HTERT RPE-1 (cell line): ENCODE results near the gene EGFR.

Source experiments
- in situ Hi-C: fragments of 300-500 bp; cut with MboI; formaldehyde crosslinking; loops from 4 replicates; pipeline ENCODE4 v1.14.3; 2020; ENCODE audit warnings: low sequenced_read_pairs

The EGFR gene

DNA sequence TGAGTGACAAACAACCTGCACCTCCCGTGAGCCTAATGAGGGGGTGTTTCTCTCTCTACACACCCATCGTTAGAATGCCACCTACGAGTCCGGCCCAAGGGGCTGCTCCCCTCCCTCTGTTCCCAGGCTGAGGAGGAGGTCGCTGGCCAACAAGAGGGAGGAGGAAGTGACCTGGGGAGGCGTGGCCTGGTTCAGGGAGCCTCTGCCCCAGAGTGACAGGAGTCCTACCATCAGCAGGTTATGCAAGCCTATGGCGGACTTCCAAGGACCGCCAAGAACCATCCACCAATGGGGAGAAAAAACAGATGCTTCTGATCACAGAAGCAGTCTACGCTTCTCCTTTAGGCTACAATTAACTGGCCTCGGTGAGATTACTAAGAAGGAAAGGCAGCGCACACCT, 12.3 kb upstream of the EGFR start:
- in situ Hi-C loops = no loop called here

DNA sequence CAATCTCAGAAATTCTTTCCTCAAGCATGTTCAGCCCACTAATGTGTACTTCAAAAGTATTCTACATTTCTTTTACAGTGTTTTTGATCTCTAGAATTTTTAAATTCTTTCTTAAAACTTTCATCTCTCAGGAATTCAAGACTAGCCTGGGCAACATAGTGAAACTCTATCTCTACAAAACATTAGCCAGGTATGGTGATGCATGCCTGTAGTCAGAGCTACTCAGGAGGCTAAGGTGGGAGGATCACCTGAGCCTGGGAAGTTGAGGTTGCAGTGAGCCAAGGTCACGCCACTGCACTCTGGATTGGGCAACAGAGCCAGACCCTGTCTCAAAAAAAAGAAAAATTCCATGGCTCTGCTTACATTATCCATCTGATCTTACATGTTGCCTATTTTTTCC, 5.0 kb upstream of the EGFR start:
- in situ Hi-C loops = no loop called here

DNA sequence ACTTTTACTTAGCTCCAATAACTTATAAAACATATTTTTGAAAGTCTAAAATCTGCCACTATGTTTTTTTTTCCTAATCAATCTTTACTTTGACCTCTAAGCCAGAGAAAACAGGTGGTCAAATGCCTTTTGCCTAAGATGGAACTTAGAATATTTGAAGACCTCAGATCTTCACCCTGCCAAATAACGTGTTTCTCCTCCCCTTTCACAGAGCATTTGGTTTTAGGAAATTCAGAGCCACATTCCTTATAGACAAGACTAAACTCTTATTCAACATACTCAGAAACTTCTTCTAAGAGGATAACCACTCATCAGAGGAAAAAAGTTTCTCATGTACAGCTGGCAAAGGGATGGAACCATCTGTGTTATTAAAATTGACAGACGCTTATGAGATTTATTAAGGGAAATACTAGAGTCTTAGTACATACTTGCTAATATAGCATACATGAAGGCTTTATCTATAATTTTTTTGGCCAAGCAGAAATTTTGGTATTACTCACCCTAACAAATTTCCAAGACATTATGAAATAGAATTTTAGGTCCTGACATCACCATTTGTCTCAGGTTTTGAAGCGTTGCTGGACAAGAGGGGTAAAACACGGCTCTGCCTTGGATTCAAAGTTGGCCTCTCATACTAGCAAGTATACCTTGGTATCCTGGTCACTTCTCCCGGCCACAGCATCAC, 2.6 kb upstream of the EGFR start:
- in situ Hi-C loops = no loop called here

DNA sequence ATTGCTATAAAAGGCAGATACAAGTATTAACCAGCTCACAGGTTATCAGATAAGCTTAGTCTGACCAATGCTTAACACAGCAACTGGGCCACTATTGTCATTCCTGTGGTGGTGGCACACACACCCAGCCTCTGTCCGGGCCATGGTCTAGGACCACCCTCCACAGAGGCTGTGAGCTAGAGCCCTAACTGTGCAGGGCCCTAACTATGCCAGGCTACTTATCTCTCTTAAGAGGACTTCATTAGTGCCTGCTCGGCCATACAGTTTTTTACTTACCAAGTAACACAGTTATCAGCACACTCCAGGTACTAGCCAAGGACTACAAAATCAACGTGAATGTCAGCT, 2.1 kb upstream of the EGFR start:
- in situ Hi-C loops = no loop called here

DNA sequence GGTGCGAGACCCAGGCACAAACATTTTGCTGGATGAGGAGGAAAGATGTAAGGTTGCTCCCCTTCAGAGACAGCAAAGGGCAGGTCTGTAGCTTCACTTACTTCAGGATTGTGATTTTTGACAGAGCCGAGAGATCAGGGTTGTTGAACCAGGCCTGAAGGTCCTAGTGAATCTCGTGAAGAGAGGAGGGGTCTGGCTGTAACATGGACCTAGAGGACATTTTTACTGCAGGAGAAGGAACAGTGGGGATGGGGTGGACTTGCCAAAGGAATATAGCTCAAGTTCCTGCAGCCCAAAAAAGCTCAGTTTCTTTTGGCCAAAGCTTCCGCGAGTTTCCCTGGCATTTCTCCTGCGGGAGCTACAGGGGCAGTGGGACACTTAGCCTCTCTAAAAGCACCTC, 976 bp upstream of the EGFR start:
- in situ Hi-C loops = no loop called here

DNA sequence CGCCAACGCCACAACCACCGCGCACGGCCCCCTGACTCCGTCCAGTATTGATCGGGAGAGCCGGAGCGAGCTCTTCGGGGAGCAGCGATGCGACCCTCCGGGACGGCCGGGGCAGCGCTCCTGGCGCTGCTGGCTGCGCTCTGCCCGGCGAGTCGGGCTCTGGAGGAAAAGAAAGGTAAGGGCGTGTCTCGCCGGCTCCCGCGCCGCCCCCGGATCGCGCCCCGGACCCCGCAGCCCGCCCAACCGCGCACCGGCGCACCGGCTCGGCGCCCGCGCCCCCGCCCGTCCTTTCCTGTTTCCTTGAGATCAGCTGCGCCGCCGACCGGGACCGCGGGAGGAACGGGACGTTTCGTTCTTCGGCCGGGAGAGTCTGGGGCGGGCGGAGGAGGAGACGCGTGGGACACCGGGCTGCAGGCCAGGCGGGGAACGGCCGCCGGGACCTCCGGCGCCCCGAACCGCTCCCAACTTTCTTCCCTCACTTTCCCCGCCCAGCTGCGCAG, 424 bp downstream of the EGFR start:
- in situ Hi-C loops = no loop called here

DNA sequence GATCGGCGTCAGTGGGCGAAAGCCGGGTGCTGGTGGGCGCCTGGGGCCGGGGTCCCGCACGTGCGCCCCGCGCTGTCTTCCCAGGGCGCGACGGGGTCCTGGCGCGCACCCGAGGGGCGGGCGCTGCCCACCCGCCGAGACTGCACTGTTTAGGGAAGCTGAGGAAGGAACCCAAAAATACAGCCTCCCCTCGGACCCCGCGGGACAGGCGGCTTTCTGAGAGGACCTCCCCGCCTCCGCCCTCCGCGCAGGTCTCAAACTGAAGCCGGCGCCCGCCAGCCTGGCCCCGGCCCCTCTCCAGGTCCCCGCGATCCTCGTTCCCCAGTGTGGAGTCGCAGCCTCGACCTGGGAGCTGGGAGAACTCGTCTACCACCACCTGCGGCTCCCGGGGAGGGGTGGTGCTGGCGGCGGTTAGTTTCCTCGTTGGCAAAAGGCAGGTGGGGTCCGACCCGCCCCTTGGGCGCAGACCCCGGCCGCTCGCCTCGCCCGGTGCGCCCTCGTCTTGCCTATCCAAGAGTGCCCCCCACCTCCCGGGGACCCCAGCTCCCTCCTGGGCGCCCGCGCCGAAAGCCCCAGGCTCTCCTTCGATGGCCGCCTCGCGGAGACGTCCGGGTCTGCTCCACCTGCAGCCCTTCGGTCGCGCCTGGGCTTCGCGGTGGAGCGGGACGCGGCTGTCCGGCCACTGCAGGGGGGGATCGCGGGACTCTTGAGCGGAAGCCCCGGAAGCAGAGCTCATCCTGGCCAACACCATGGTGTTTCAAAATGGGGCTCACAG, 1.1 kb downstream of the EGFR start:
- in situ Hi-C loops = no loop called here

DNA sequence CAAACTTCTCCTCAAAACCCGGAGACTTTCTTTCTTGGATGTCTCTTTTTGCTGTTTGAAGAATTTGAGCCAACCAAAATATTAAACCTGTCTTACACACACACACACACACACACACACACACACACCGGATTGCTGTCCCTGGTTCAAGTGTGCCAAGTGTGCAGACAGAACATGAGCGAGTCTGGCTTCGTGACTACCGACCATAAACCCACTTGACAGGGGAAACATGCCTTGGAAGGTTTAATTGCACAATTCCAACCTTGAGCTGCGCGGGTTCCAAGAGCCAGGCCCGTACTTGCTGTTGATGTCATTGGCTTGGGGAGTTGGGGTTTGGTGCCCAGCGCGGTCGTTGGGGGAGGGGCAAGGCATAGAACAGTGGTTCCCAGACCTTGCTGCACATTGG, 1.7 kb downstream of the EGFR start:
- in situ Hi-C loops = no loop called here

DNA sequence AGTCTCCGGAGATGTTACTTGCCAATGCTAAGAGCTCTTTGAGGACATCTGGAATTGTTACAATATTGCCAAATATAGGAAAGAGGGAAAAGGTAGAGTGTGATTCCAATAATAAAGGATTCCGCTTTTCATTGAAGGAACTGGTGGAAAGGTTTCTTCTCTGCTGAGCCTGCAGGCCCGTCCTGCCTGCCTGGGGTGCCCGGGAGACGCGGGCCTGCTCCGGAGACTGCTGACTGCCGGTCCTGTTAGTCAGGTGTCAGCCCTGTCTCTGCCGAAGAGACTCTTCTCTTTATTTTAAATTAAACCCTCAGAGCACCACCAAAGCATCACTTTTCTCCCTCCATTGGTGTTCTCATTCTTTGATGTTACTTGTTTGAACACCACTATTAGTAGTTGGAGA, 2.2 kb downstream of the EGFR start:
- in situ Hi-C loops = no loop called here

DNA sequence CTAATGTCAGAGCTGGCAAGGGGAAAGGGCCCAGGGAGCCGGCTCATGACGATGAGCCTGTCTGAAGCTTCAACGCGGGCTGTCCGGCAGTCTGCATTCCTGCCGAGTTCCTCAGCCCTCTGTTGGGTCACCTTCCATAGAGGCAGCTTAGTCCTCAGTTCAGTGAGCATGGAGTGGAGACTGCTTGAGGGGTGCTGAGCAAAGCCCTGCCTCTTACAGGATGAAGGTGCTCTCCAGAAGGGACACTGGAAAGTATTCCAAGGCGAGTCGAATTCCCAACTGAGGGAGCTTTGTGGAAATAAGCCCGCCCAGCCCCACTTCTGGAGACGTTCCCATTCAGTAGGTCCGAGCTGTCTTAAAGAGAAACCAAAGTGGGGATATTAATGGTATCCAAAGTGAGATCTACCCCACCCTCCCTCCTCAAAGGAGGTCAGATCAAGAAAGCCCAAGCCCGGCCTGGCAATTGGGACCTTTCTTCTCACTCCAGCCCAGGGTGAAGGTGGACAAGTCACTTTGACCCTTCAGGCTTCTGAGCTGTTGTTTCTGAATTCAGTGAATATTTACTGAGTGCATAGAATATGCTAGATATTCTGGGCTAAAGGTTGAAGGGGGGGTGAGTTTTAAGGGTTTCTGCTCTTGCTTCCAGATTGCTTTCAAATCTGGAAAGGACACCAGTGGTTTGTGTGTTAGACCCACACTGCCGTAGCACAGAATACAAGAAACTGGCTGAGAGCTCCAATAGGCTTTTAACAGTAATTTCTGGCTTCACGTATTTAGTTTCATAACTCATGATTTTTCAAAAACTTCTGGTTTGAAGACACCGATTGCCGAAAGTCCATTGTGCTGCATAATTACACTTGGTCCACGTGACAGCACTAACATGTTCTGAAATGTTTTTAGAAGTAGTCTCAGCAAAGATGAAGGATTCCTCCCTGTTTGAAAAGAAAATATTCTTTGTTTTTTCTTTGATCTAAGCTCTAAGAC, 3.5 kb downstream of the EGFR start:
- in situ Hi-C loops = no loop called here

DNA sequence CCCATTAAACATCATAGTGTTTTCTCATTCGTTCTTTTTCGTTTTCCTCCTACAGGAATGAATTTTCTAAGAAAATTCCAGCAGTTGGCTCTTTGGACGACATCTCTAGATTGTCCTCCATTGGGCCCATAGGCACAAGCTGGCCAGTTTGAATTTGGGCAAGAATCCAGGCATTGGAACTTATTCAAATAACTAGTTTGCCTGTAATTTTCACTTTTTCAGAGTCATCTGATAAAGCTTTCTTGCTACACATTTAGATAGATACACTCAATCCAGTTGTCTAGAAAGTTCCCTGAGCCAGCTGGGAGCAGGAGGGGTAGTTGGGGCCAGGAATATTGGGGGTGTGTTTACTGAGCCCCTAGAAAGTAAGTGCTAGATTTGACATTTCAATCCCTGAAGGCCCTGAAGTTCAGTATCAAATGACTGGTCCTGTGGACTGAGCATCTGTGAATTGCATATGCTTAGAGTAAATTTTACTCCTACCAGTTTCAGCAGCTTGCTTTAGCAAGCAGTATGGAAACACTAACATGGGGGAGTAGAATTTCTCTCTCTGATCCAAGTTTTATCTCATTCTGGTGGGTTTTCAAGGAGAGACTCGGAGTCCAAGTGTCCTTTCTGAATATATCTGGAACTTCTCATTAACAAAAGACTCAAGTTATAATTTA, 5.2 kb downstream of the EGFR start:
- in situ Hi-C loops = no loop called here

DNA sequence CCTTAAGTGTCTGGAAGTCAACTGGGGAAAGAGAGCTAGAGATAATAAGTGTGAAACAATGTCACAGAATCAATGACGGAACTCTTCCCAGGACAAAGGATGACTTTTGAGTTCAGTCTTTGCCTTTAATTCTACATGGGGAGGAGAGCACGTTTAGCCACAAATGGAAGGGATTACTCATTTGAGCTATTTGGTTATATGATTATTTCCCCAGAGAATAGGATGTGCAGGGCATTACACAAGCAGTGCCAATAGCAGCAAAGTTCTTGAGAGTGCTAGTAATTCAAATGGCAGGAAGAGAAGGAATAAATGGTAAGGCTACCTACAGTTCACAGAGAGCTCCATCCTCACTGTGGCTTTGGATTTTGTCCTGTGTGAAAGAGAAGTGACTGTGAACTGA, 6.0 kb downstream of the EGFR start:
- in situ Hi-C loops = no loop called here

DNA sequence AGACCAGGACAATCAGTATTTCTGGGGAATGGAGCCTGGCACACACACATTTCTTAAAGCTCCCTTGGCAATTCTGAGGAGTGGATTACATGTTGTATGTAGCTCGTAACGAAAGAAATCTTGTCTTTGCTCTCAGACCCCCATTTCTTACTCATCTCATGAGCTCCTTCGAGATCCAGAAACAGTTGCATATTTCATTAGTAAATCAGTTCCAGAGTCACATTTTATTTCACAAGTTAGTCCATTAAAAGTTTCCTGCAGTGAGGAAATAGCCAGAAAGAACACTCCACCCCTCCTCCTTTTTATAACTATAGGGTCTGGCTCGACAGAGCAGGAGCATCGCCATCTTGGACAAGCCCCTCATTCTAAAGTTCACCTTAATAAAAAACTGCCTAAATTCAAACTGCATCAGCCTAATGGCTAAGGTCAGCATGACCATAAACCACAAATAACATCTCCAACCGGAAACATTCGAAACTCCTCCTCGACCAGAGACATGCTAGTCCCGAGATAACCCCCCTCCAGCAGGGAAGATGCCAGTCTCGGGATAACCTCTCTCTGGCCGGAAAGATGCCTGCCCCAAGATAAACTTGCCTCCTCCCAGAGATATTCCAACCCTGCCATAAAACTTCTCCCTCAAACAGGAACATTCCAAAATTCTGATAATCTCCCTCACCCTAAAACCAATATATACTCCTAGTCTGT, 7.4 kb downstream of the EGFR start:
- in situ Hi-C loops = no loop called here

DNA sequence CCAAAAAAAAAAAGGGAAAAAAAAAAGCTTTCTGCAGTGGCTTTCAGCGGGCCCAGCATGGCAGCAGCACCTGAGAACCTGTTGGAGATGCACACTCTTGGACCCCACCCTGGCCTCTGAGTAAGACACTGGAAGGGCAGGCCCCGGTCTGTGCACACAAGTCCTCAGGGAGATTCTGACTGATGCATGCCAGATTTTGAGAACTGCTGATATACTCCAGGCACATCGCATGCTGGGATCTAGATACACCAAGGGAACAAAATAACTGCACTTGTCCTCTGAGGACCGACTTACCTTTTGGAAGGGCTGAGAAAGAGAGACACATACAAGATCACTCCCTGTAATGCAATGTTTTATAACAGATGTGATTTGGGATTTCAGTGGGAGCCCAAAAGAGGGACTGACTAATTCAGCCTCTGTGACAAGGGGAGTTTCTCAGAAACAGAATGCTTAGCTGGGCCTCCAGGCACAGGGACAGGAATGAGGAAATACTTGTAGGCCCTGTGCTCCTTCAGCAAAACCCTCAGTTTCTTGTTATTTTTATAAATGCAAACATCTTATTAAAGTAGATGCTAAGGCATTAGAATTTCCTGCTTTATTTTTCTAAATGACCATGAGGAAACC, 8.2 kb downstream of the EGFR start:
- in situ Hi-C loops = no loop called here

DNA sequence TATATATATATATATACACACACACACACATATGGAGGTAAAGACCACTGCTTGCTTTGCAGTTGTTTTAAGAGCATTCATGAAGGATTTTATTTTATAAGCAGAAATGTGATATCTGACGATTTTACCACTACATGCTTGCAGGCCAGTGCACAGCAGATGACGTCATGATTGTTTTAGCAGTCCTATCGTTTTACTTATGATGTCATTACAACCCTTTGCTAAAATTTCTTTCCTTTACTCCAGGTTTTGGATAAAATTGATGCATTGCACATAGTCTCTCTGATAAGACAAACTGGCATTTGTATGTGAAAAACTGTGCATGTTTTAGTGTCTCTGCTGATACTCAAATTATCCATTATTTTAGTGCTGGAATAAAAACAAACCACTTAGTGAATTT, 9.2 kb downstream of the EGFR start:
- in situ Hi-C loops = no loop called here

DNA sequence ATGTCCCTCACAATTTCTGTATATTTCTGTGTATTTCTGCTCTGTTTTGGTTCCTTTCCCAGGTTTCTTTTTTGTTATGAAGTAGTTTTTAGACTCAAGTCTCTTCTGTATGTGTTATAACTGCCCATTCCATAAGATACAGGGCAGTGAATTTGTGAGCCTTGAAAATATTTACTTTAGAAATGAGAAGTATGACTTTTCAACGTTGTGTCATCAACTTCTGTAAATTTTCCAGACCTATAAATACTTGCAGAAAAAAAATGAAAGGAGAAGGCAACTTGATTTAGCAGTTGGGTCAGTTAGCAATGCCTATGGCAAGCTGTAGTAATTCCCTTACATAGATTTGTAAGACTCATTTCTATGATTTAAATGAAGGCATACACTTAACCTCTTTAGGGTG, 11.5 kb downstream of the EGFR start:
- in situ Hi-C loops = no loop called here

DNA sequence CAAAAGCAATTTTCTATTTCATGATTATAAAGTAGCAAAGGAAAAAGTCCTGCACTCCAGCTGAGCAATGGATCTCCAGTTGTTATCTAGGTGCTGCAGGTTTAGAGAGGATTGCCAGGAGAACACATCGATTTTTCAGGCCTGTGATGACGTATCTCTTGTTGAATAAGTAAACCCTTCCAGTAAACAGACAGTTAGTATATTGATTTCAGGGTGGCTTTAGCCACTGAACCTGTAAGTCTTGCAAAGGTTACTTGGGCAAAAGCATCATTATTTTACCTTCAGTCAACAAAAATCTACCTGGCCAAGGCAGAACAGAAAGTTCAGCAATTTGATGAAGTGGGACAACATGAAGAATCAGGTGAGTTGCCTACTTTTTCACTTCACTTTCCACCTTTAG, 12.3 kb downstream of the EGFR start:
- in situ Hi-C loops = no loop called here

DNA sequence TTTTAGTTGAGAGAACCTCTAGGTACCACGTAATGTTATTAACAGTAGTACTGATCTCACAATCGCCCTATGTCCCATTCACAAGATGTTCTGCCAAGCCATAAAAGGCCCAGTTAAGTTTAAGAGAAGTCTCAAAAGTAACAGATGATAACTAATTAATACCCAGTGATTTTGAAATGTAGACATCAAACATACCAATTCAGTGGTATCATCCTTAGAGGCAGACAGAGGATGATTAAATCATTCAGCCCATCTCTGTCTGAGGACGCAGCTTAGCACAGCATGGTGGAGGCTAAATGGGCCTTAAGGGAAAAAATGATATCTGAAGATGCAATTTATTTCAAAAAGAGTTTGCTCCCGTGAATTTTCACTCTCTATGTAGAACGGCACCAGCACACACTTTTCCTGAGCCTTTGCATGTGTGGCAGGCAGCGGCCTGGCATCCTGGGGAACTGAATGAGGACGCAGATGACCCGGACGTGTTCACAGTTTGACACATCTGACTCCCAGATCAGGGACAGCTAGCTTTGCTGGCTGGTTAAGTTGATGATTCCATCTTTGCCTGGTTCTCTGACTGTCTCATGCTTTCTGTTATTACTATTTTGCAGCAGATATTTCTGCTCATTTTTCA, 13.4 kb downstream of the EGFR start:
- in situ Hi-C loops = no loop called here

DNA sequence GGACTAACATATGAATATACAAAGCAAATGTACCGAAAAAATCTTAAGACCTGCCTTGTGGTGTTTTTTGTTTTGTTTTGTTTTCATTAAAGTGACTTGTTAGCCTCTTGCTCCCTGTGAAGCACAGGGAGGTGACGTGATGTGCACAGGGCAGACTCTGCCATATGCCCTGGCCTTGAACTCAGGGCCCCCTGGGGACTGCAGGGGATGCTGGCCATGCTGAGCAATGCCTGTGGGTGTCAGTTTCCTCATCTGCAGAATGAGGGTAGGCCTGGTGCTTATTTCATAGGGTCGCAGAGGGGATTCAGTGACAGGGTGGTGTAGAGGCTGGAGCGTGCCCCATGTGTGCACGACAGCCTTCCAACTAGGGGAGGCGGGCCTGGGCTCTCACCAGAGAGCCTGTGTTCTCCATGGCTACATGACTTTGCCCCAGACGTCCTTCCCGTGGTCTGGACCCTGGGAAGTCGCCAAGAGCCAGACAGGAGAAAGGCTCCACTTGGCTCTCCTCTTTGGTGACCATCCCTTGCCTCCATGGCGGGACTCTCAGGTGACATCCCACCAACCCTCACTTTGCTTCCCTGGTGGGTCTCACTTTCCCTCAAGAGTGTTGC, 14.5 kb downstream of the EGFR start:
- in situ Hi-C loops = no loop called here
